Liver (tissue), 3 donors: Measurements from ENCODE around the gene DLK1.

ENCODE experiments used
- GABPA ChIP-seq, 2 donors: IDR thresholded peaks in 1 of 2; conservative IDR thresholded peaks in 1 of 2; 2 replicates each; pipeline ENCODE4 v1.6.1; 2016; ENCODE audit warnings: antibody characterized with exemption in 2 of 2, mild to moderate bottlenecking in 1 of 2, moderate library complexity in 1 of 2
- HNF4G ChIP-seq: IDR thresholded peaks from 2 replicates; pipeline ENCODE4 v1.6.1; 2016; ENCODE audit warnings: antibody characterized with exemption
- NR2F2 ChIP-seq: IDR thresholded peaks from 2 replicates; pipeline ENCODE4 v1.6.1; 2016; ENCODE audit warnings: antibody characterized with exemption
- REST ChIP-seq: IDR thresholded peaks from 2 replicates; pipeline ENCODE4 v1.6.1; 2016; ENCODE audit warnings: antibody characterized with exemption, mild to moderate bottlenecking
- RXRA ChIP-seq, 2 donors: IDR thresholded peaks; 2 replicates each; pipeline ENCODE4 v1.6.1; 2017 to 2018; ENCODE audit warnings: antibody characterized with exemption in 2 of 2, mild to moderate bottlenecking in 1 of 2
- SP1 ChIP-seq: IDR thresholded peaks from 2 replicates; pipeline ENCODE4 v1.6.1; 2018; ENCODE audit warnings: antibody characterized with exemption, mild to moderate bottlenecking
- TAF1 ChIP-seq: conservative IDR thresholded peaks from 2 replicates; pipeline ENCODE4 v1.6.1; 2016; ENCODE audit warnings: antibody characterized with exemption, mild to moderate bottlenecking
- TF ChIP-seq, protein P1 (sequence below): fragments of 150-350 bp; IDR thresholded peaks from 2 replicates; pipeline ENCODE4 v1.5.1; 2017; ENCODE audit warnings: improper control_type of control experiment, low read depth, low read length; ENCODE audit not compliant: missing input control
- TF ChIP-seq, protein P2 (sequence below): IDR thresholded peaks from 2 replicates; pipeline ENCODE4 v1.6.1; 2016; ENCODE audit warnings: antibody characterized with exemption
- TF ChIP-seq, protein P3 (sequence below): IDR thresholded peaks from 2 replicates; pipeline ENCODE4 v1.6.1; 2016; ENCODE audit warnings: antibody characterized with exemption
- donor health status: healthy.
- donor health status: healthy.

- TF ChIP-seq, protein P1, sequence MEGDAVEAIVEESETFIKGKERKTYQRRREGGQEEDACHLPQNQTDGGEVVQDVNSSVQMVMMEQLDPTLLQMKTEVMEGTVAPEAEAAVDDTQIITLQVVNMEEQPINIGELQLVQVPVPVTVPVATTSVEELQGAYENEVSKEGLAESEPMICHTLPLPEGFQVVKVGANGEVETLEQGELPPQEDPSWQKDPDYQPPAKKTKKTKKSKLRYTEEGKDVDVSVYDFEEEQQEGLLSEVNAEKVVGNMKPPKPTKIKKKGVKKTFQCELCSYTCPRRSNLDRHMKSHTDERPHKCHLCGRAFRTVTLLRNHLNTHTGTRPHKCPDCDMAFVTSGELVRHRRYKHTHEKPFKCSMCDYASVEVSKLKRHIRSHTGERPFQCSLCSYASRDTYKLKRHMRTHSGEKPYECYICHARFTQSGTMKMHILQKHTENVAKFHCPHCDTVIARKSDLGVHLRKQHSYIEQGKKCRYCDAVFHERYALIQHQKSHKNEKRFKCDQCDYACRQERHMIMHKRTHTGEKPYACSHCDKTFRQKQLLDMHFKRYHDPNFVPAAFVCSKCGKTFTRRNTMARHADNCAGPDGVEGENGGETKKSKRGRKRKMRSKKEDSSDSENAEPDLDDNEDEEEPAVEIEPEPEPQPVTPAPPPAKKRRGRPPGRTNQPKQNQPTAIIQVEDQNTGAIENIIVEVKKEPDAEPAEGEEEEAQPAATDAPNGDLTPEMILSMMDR = no peak
- TF ChIP-seq GABPA (IDR thresholded peaks at IDR 0.05 in 1 of 2, conservative IDR thresholded peaks at IDR 0.05 in 1 of 2) (no peak), REST (no peak), SP1 (no peak), NR2F2 (no peak), HNF4G (no peak), TAF1 (no peak), RXRA (IDR thresholded peaks at IDR 0.05) (no peak)
- TF ChIP-seq, protein P2, sequence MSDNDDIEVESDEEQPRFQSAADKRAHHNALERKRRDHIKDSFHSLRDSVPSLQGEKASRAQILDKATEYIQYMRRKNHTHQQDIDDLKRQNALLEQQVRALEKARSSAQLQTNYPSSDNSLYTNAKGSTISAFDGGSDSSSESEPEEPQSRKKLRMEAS = no peak
- TF ChIP-seq, protein P3, sequence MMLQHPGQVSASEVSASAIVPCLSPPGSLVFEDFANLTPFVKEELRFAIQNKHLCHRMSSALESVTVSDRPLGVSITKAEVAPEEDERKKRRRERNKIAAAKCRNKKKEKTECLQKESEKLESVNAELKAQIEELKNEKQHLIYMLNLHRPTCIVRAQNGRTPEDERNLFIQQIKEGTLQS = no peak
These were observed 9.3 kb upstream of the DLK1 start for GRCh38 chr14:100717386-100717785.
